ENCODE data around the gene BCAR1. TPM values are rescaled to one million over a fixed set of nuclear protein-coding genes. Genes with fewer than 3 reads are reported as not detected.

BCAR1 gene
- total and polyA plus RNA-seq, 2 of the 13 experiments (the other 11 are each of a cell fraction or from before 2014, with no cell fraction given) = 48.1 to 51.7 TPM

DNA sequence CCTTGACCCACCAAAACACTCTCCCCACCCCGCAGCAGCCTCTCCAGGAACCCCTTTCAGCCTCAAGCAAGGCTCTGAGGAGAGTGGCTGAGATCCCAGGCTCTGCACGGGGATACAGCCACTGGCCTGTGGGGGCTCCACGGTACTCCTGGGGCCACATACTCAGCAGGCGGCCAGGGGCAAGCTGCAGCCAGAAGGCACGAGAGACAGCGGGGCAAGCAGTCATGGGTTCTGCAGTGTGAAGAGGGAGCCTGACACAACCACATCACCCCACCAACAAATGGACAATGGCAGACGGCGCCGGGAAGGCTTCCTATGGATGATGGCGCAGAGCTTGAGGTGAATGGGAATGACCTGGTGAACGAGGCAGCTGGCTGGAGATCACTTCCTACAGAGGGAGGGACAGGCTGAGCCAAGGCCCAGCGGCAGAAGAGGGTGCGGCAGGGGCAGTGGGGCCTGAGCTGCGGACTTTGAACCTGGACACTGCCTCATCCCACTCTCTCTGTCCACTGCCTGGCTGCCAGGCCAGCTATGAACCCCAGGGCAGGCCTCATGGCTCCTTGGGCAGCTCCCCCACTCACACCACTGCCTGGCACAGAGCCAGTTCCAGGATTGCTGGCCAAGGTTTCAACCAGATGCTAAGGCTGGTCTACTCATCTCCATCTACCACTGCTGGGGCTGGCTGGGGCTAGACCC lies 10.8 kb upstream of the BCAR1 start (continued):
- TF ChIP-seq, protein P1, sequence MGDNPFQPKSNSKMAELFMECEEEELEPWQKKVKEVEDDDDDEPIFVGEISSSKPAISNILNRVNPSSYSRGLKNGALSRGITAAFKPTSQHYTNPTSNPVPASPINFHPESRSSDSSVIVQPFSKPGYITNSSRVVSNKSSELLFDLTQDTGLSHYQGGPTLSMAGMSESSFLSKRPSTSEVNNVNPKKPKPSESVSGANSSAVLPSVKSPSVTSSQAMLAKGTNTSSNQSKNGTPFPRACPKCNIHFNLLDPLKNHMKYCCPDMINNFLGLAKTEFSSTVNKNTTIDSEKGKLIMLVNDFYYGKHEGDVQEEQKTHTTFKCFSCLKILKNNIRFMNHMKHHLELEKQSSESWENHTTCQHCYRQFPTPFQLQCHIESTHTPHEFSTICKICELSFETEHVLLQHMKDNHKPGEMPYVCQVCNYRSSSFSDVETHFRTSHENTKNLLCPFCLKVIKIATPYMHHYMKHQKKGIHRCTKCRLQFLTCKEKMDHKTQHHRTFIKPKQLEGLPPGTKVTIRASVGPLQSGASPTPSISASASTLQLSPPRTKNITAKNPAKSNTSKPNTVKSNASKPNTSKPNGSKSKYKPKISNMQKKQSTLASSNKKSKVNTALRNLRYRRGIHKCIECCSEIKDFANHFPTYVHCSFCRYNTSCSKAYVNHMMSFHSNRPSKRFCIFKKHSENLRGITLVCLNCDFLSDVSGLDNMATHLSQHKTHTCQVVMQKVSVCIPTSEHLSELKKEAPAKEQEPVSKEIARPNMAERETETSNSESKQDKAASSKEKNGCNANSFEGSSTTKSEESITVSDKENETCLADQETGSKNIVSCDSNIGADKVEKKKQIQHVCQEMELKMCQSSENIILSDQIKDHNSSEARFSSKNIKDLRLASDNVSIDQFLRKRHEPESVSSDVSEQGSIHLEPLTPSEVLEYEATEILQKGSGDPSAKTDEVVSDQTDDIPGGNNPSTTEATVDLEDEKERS (CRISPR knock-in tag; IDR thresholded peaks at IDR 0.05) = 0 out of 2 replicates have a peak, but pooled peaks have one; percentile 52
- TF ChIP-seq ZC3H4 (CRISPR knock-in tag; IDR thresholded peaks at IDR 0.05; ENCODE audit: borderline replicate concordance) (peak; percentile 40; the same call in 1 of the 2 replicates), HNF4A (CRISPR knock-in tag; IDR thresholded peaks at IDR 0.05) (peak; percentile 99), HES4 (CRISPR knock-in tag; IDR thresholded peaks at IDR 0.05; ENCODE audit: borderline replicate concordance) (no peak), ASH2L (IDR thresholded peaks at IDR 0.05; ENCODE audit: insufficient read length, low read depth, low read length) (peak; percentile 67), ZNF20 (CRISPR knock-in tag; IDR thresholded peaks at IDR 0.05) (no peak), ZFP1 (CRISPR knock-in tag; IDR thresholded peaks at IDR 0.05) (peak; percentile 73; the same call in 1 of the 2 replicates), ZNF557 (CRISPR knock-in tag; IDR thresholded peaks at IDR 0.05) (no peak), REPIN1 (CRISPR knock-in tag; IDR thresholded peaks at IDR 0.05; ENCODE audit: borderline replicate concordance, low read depth) (peak; percentile 96), ZNF614 (CRISPR knock-in tag; IDR thresholded peaks at IDR 0.05; ENCODE audit: borderline replicate concordance) (peak; percentile 84; the same call in 1 of the 2 replicates), ARID3A (IDR thresholded peaks at IDR 0.05; ENCODE audit: low read depth, low read length) (peak; percentile 33; the same call in 1 of the 2 replicates), NFE2L1 (CRISPR knock-in tag; IDR thresholded peaks at IDR 0.05; ENCODE audit: borderline replicate concordance) (peak; percentile 0; the same call in 1 of the 2 replicates), SRSF4 (IDR thresholded peaks at IDR 0.05; ENCODE audit: low read depth, low read length, poor library complexity, severe bottlenecking) (no peak), ZNF292 (CRISPR knock-in tag; IDR thresholded peaks at IDR 0.05; ENCODE audit: borderline replicate concordance, low read depth) (peak; percentile 98), ZSCAN9 (CRISPR knock-in tag; IDR thresholded peaks at IDR 0.05; ENCODE audit: borderline replicate concordance) (0 out of 2 replicates have a peak, but pooled peaks have one; percentile 57), ZBTB38 (CRISPR knock-in tag; IDR thresholded peaks at IDR 0.05) (peak; percentile 84)
- TF ChIP-seq, protein P2, sequence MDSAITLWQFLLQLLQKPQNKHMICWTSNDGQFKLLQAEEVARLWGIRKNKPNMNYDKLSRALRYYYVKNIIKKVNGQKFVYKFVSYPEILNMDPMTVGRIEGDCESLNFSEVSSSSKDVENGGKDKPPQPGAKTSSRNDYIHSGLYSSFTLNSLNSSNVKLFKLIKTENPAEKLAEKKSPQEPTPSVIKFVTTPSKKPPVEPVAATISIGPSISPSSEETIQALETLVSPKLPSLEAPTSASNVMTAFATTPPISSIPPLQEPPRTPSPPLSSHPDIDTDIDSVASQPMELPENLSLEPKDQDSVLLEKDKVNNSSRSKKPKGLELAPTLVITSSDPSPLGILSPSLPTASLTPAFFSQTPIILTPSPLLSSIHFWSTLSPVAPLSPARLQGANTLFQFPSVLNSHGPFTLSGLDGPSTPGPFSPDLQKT (CRISPR knock-in tag; IDR thresholded peaks at IDR 0.05; ENCODE audit: borderline replicate concordance) = no peak
- TF ChIP-seq, protein P3, sequence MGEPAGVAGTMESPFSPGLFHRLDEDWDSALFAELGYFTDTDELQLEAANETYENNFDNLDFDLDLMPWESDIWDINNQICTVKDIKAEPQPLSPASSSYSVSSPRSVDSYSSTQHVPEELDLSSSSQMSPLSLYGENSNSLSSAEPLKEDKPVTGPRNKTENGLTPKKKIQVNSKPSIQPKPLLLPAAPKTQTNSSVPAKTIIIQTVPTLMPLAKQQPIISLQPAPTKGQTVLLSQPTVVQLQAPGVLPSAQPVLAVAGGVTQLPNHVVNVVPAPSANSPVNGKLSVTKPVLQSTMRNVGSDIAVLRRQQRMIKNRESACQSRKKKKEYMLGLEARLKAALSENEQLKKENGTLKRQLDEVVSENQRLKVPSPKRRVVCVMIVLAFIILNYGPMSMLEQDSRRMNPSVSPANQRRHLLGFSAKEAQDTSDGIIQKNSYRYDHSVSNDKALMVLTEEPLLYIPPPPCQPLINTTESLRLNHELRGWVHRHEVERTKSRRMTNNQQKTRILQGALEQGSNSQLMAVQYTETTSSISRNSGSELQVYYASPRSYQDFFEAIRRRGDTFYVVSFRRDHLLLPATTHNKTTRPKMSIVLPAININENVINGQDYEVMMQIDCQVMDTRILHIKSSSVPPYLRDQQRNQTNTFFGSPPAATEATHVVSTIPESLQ (CRISPR knock-in tag; conservative IDR thresholded peaks at IDR 0.05) = 0 out of 2 replicates have a peak, but pooled peaks have one; percentile 64
- TF ChIP-seq, protein P4, sequence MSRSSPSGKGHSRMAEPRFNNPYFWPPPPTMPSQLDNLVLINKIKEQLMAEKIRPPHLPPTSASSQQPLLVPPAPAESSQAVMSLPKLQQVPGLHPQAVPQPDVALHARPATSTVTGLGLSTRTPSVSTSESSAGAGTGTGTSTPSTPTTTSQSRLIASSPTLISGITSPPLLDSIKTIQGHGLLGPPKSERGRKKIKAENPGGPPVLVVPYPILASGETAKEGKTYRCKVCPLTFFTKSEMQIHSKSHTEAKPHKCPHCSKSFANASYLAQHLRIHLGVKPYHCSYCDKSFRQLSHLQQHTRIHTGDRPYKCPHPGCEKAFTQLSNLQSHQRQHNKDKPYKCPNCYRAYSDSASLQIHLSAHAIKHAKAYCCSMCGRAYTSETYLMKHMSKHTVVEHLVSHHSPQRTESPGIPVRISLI (CRISPR knock-in tag; IDR thresholded peaks at IDR 0.05; ENCODE audit: borderline replicate concordance) = no peak

Data from HepG2 (cell line).